ENCODE results near the gene IGSF21. TPM values are rescaled to one million over a fixed set of nuclear protein-coding genes. Genes with fewer than 3 reads are reported as not detected.

The IGSF21 gene
- polyA plus RNA-seq, 2 of the 4 experiments (the other 2 are of a cell fraction): not detected

DNA sequence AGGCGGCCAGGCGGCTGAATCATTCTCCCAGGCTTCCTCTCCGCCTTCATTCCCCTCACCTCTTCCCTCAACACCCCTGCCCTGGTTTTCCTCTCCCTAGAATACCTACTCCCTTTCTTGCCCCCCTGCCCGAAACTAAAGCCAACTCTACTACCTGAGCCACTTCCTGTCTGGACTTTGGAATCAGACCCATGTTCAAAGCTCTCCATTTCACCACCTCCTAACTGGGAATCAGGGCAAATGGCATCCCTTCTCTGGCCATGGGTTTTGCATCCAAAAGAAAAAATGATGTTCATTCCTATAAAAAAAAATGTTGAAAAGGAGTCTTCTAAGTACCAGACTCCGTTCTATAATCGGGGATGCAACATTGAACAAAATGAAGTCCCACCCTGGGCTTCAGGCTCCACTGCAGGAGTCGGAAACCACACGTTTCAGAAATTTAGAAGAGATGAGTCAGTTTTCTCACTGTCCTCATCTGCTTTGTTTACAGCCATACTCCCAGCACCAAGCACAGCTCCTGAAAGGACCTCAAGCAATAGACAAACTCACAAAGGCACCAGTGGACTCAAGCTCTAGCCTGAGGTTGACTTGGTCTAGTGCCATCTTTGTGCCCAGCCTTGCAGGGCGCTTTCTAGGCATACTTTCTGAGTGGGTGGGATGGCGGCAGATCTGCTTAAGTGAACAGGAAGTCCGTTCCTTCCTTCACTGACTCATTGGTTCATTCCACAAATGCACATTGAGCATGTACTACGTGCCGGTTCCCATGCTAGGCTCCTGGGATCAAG lies 176.2 kb downstream of the IGSF21 start:
- CTCF ChIA-PET: interaction anchor here (1.2 kb wide), 1 partner anchor 19 kb away, joined by 4 read pairs; no protein-coding TSS in a partner anchor
- WGBS (ENCODE audit: missing lambda C conversion rate): 17% methylated on average over 13 of the region's 13 CpGs
- ATAC-seq (no peak), FAIRE-seq (no peak), DNase-seq (ENCODE audit: low read depth in 1 of 2, low spot score in 1 of 2) (no peak)
- no peaks in the 10 kb centered on the region for H3K4me1 ChIP-seq
- POLR2A ChIA-PET: no interaction called here
- TF ChIP-seq E2F6 (IDR thresholded peaks at IDR 0.05; ENCODE audit: borderline replicate concordance, low read depth) (no peak), HDAC2 (IDR thresholded peaks at IDR 0.05) (no peak), MAX (IDR thresholded peaks at IDR 0.05) (no peak), SREBF2 (IDR thresholded peaks at IDR 0.05) (no peak), ESRRA (IDR thresholded peaks at IDR 0.05; ENCODE audit: borderline replicate concordance, low read length) (no peak), HEYL (CRISPR knock-in tag; IDR thresholded peaks at IDR 0.05) (no peak), PHF8 (IDR thresholded peaks at IDR 0.05; ENCODE audit: borderline replicate concordance, low read depth) (no peak)
- TF ChIP-seq, protein P1, sequence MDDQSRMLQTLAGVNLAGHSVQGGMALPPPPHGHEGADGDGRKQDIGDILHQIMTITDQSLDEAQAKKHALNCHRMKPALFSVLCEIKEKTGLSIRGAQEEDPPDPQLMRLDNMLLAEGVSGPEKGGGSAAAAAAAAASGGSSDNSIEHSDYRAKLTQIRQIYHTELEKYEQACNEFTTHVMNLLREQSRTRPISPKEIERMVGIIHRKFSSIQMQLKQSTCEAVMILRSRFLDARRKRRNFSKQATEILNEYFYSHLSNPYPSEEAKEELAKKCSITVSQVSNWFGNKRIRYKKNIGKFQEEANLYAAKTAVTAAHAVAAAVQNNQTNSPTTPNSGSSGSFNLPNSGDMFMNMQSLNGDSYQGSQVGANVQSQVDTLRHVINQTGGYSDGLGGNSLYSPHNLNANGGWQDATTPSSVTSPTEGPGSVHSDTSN (IDR thresholded peaks at IDR 0.05): no peak
- no peak overlapping the region for H3K4me3 ChIP-seq
- no peaks in the 10 kb centered on the region for H3K9me3 ChIP-seq
- H3K27ac ChIP-seq: no peak overlapping the region
- no peak overlapping the region for H3K4me2 ChIP-seq

GRCh38 chr1:18284805-18285537 lies 177.4 kb downstream of the IGSF21 start:
- Histone ChIP-seq H3K9me3 (no peaks in the 10 kb centered on the region), H3K4me2 (no peak overlapping the region), H3K4me1 (no peaks in the 10 kb centered on the region), H3K27ac (no peak overlapping the region), H3K4me3 (no peak overlapping the region)
- DNase-seq (ENCODE audit: low read depth in 1 of 2, low spot score in 1 of 2) (no peak), FAIRE-seq (no peak), ATAC-seq (no peak)
- POLR2A ChIA-PET: no interaction called here
- 12% methylated on average over 11 of the region's 11 CpGs for WGBS (ENCODE audit: missing lambda C conversion rate)
- CTCF ChIA-PET: interaction anchor here (0.6 to 1.2 kb wide), 3 partner anchors 15 to 244 kb away, joined by 3 to 4 read pairs (median 3); no protein-coding TSS in a partner anchor
- TF ChIP-seq HOXB5 (CRISPR knock-in tag; IDR thresholded peaks at IDR 0.05) (no peak), FOSL2 (IDR thresholded peaks at IDR 0.05) (no peak), FOSL2 (CRISPR knock-in tag; IDR thresholded peaks at IDR 0.05) (no peak), CBX8 (IDR thresholded peaks at IDR 0.05) (no peak), PHF8 (IDR thresholded peaks at IDR 0.05; ENCODE audit: borderline replicate concordance, low read depth) (no peak), FOXS1 (CRISPR knock-in tag; IDR thresholded peaks at IDR 0.05) (no peak), BHLHE40 (IDR thresholded peaks at IDR 0.05; ENCODE audit: low read depth, low read length) (no peak), CTCF (IDR thresholded peaks at IDR 0.05) (no peak), JUNB (IDR thresholded peaks at IDR 0.05) (no peak), EHMT2 (IDR thresholded peaks at IDR 0.05; ENCODE audit: low read depth) (no peak), REST (IDR thresholded peaks at IDR 0.05) (no peak), MYC (IDR thresholded peaks at IDR 0.05; ENCODE audit: borderline replicate concordance, low read length) (no peak)
